Right cardiac atrium (tissue), 5 donors: ENCODE results near the gene SIMC1. TPM values are rescaled to one million over a fixed set of nuclear protein-coding genes. Genes with fewer than 3 reads are reported as not detected.

Source experiments
- ATAC-seq, 2 donors: fragments of 200-7000 bp; cut with Tn5 transposase; one replicate each; pipeline versions ENCODE4 v1.8.0 to v1.9.1; 2020; ENCODE audit warnings: moderate library complexity in 2 of 2, mild to moderate bottlenecking in 1 of 2
- DNase-seq, 3 donors: peaks; one replicate each; pipeline ENCODE4 v3.0.0-alpha.2; 2020
- H3K27ac ChIP-seq: one replicate; pipeline ENCODE4 v1.5.1; 2013; ENCODE audit warnings: mild to moderate bottlenecking, low read length, control low read depth, moderate library complexity
- H3K27me3 ChIP-seq: one replicate; pipeline ENCODE4 v1.6.1; 2013; ENCODE audit not compliant: control insufficient read depth, insufficient read depth
- H3K4me1 ChIP-seq: one replicate; pipeline ENCODE4 v1.6.1; 2013; ENCODE audit warnings: low read length; ENCODE audit not compliant: control insufficient read depth, insufficient read depth
- H3K4me3 ChIP-seq: one replicate; pipeline ENCODE4 v1.5.1; 2013; ENCODE audit warnings: low read length, control low read depth
- H3K9me3 ChIP-seq: one replicate; pipeline ENCODE4 v1.6.1; 2013; ENCODE audit warnings: low read length; ENCODE audit not compliant: control insufficient read depth
- WGBS: extraction: QIAGEN DNeasy Blood & Tissue Kit; methylation state at CpG from one replicate; pipeline ENCODE4 v1.1.7; 2013; 5-methylcytosine and 5-hydroxymethylcytosine counted together
- intact Hi-C, 4 donors: fragments of 100-400 bp; cut with DNase I; formaldehyde crosslinking; loops; one replicate each; pipeline versions ENCODE4 v1.11.0 to v1.14.0; 2022 to 2023
- polyA plus RNA-seq: library from polyadenylated mRNA; stranded (reverse); fragments of 200-250 nt; gene quantifications from one replicate; pipeline ENCODE4 v1.2.3, GENCODE V29; 2013
- total RNA-seq, 4 donors: library from RNA; stranded (reverse); fragmentation: NEBNext Ultra II Directional; extraction: Animal tissue kit (Norgen Biotek cat#: 25700); gene quantifications; one replicate each; pipeline ENCODE4 v1.2.1, GENCODE V29; 2021
- donor health status: healthy with polysubstance abuse.
- donor health status: DM: no; HTN: yes; CAD: no.
- donor health status: DM: no; HTN: no; CAD: no.
- donor health status: DM: no; HTN: yes; CAD: no; lungs with severe emphysema.
- donor health status: DM: yes; HTN: yes; CAD: no.

The SIMC1 gene
- total and polyA plus RNA-seq, 5 donors: 4.0 to 9.7 (median 8.8) TPM

DNA sequence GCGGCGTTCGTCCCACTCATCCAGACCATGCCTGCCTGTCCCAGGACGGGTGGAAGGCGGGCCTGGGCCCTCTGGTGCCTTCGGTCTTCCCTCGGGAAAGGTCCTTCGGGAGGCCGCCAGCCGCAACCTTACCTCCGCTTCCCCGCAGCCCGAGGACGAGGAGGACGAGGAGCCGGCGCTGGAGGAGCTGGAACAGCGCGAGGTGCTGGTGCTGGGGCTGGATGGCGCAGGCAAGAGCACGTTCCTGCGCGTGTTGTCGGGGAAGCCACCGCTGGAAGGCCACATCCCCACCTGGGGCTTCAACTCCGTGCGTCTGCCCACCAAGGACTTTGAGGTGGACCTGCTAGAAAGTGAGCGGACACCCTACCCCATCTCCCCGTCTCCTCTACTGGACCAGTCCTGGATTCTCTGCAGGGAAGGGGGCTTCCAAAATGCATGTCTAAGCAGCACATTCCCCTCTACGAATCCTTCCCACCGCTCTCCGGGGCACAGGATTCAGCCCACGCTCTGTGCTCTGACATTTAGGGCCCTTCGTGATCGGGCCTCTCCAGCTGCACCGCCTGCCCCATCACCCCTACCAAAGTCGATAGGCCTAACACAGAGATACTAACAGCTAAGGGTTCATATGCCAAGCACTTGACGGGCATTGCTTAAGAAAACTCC lies 128.1 kb downstream of the SIMC1 start:
- 46% methylated on average over 38 of the region's 38 CpGs for WGBS
- peak overlapping the region; percentile 40 for H3K4me3 ChIP-seq
- intact Hi-C loops: no loop called here
- H3K4me1 ChIP-seq: peaks cover 3% of the 10 kb centered on the region
- H3K9me3 ChIP-seq: no peaks in the 10 kb centered on the region
- DNase-seq (no peak), ATAC-seq (no peak)
- H3K27ac ChIP-seq: peak overlapping the region; percentile 1
- H3K27me3 ChIP-seq: no peaks in the 10 kb centered on the region

DNA sequence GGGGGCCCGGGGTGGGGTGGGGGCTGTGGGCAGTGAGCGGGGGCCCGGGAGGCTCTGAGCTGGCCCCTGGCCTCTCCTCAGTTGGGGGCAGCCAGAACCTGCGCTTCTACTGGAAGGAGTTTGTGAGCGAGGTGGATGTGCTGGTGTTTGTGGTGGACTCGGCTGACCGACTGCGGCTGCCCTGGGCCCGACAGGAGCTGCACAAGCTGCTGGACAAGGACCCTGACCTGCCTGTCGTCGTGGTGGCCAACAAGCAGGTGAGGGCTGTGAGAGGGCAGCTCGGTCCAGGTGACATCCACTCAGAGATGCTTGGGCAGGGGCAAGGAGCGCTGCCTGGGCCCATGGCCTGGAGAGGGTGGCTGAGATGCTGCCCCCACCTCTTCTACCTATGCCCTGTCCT lies 130.5 kb downstream of the SIMC1 start:
- intact Hi-C loops: no loop called here
- no peaks in the 10 kb centered on the region for H3K27me3 ChIP-seq
- no peak overlapping the region for H3K4me3 ChIP-seq
- H3K9me3 ChIP-seq: no peaks in the 10 kb centered on the region
- H3K4me1 ChIP-seq: peaks cover 11% of the 10 kb centered on the region
- no peak overlapping the region for H3K27ac ChIP-seq
- WGBS: 95% methylated on average over 13 of the region's 13 CpGs
- no peak for DNase-seq
- ATAC-seq: no peak

DNA sequence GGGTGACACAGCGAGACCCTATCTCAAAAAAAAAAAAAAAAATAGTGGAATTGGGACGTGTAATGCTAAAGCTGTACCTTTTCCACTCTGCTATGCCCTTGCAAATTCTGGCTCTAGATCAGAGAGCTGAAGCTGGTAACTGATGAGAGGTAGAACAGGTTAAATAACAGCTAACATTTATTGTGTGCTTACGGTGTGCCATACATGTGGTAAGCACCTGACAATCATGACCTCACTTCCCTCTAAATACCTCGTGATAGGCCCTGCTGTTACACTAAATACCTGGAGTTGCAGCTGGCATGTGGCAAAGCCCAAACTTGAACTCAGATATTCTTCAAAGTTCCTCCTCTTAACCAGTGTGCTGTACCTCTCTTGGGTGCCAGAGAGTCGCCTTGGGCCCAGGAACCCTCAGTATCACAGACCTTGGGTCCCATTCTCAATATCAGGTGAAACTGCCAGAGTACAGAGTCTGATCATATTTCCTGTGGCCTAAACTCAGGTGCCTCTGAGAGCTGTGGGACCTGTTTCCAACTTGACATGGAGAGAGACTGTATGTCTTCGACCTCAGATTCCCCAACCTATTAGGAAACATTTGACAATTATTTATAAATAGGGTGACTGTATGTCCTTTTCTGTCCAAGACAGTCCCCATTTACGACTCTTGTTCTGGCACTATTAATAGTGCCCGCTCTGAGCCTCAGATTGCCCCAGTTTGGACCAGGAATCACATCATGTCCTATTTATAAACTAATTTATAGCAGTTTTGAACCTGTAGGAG lies 131.9 kb downstream of the SIMC1 start:
- Histone ChIP-seq H3K9me3 (no peaks in the 10 kb centered on the region), H3K4me1 (peaks cover 14% of the 10 kb centered on the region), H3K4me3 (no peak overlapping the region), H3K27ac (peak overlapping the region; percentile 85), H3K27me3 (no peaks in the 10 kb centered on the region)
- no peak for ATAC-seq
- intact Hi-C loops: no loop called here
- no peak for DNase-seq
- 79% methylated on average over 8 of the region's 8 CpGs for WGBS

DNA sequence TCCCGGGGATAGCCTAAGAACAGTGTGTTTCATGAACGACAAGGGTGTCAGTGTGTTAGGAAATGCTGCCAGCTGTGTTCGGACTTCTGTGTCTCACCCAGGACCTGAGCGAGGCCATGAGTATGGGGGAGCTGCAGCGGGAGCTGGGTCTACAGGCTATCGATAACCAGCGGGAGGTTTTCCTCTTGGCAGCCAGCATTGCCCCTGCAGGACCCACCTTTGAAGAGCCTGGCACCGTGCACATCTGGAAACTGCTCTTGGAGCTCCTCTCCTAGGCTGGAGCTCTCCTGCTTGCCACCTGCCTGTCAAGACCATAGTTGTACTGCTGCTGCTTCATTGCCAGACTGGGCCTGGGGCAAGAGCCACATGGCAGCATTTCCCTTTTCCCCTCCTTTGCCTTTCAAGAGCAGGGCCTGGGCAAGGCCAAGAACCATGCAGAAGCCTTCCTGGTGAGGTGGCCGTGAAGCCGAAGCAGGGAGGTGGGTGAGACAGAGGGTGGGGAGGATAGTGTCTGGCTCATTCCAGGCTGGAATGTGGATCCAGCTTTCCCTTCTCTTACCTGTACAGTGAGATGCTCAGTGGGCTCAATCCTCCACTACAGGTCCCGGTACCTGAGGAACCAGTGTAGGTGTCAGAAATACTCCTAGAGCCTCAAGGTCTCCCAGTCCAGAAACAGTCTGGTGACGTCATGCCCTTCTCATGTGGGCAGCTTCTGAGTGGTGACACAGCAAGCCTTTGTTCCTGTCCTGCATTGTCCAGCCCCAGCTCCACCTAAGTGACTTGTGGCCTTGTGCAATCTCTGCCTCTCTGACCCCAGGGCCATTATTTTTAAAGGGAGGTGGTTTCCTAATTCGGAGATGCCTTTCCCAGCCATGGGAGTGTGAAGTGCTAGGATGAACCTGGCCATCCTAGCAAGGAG lies 133.7 kb downstream of the SIMC1 start:
- H3K9me3 ChIP-seq: no peaks in the 10 kb centered on the region

DNA sequence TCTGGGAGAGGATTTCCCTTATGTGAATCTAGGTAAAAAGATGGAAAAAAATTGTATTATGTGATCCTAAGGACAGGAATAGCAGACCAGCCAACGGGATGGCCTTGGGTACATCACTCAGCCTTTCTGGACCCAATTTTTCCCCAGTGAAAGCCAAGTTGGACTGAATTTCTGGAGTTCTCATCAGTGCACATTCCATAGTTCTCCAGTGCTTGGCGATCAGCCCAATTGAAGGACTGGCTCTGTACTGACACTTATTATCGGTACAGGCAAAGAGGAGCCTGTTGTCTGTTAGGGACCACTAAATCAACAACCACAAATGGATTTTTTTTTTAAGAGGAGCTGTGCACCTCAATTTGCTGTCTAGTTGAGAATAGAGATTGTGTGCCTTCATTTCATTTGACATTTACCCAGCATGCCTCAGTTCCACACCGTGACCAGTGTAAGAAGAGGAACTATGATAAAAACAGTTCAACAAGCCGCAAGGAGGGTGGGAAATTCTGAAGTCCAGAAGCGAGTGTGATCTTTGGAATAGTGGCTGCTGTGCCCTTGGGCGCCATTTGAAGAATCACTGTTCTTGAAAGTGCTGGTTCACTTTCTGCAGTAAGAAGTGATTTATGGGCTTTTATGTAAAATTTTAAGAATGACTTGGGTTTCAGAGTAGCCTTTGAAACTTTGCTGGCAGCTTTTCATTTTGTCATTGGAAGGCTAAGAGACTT lies 135.0 kb downstream of the SIMC1 start:
- intact Hi-C loops: no loop called here
- Histone ChIP-seq H3K27me3 (no peaks in the 10 kb centered on the region), H3K9me3 (no peaks in the 10 kb centered on the region), H3K27ac (peak overlapping the region; percentile 61), H3K4me1 (peaks cover 11% of the 10 kb centered on the region), H3K4me3 (no peak overlapping the region)
- DNase-seq (peak in 2 of 3 donors; percentile 42 to 83), ATAC-seq (peak; percentile 54 to 75)
- WGBS: 37% methylated on average over 7 of the region's 7 CpGs

More for the DNA sequence above, 133.7 kb downstream of the SIMC1 start:
- Histone ChIP-seq H3K4me1 (peaks cover 11% of the 10 kb centered on the region), H3K27ac (peak overlapping the region; percentile 61), H3K4me3 (no peak overlapping the region), H3K27me3 (no peaks in the 10 kb centered on the region)
- ATAC-seq: peak; percentile 6 to 27
- intact Hi-C loops: no loop called here
- peak in 1 of 3 donors; percentile 53 for DNase-seq
- WGBS: 79% methylated on average over 13 of the region's 13 CpGs

DNA sequence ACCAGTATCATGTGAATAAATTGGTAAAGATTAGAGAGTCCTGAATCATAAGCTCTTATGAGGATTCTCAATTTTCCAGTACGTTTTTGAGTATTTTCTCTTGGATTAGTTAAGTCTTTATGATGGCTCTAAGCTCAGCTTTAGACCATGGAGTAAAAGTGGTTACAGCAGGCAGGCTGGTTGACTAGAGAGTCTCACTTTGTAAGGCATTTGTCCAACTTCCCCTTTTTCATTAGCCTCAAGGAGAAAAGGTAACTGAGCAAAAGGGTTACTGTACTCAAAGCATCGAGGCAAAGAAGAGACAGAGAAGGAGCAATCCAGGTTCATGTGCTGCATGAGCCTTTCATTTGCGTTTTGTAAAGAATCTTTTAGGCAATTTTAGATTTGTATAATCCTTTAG lies 141.7 kb downstream of the SIMC1 start:
- H3K9me3 ChIP-seq: no peaks in the 10 kb centered on the region
- no peaks in the 10 kb centered on the region for H3K4me1 ChIP-seq
- ATAC-seq: no peak
- 83% methylated on average over 3 of the region's 3 CpGs for WGBS
- no peak for DNase-seq
- no peak overlapping the region for H3K4me3 ChIP-seq
- no peaks in the 10 kb centered on the region for H3K27me3 ChIP-seq
- intact Hi-C loops: no loop called here
- H3K27ac ChIP-seq: no peak overlapping the region

DNA sequence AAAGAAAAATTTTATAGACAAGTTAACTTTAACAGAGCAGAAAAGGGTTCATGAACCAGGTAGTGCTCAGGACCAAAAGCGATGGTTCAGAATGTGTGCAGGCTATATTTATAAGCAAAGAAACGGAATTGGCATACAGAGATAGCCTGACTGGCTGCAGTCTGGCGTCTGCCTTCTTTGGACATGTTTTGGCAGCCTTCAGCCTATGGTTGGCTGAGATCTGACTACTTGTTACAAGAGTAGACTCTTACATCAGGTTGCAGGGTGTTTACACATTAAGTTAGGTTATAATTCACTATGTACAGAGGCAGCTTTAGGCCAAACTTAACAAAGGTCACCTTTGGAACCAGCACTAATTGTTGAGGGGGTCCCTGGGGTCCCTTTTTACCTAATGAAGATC lies 143.2 kb downstream of the SIMC1 start:
- intact Hi-C loops: no loop called here
- peak; percentile 65 to 86 for ATAC-seq
- DNase-seq: peak in 2 of 3 donors; percentile 41 to 57

DNA sequence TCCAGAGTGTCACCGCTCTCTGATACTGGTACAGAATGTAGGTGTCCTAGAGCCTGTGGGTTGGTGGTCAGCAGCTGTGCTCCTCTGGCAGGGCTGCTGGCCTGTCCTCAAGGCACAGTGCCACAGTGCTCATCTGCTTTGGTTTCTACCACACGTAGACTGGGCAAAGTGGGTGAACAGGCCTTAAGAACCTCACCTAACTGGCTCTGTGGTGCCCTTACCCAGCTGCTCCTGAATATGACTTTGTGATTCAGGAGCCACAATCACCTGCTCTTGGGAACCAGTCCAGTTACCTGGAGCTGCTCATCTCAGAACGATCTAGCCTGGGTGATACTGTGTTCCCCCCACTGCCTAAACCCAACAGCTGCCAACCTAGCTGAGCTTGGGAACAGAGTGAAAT lies 143.8 kb downstream of the SIMC1 start:
- 80% methylated on average over 3 of the region's 3 CpGs for WGBS
- Histone ChIP-seq H3K9me3 (no peaks in the 10 kb centered on the region), H3K4me1 (no peaks in the 10 kb centered on the region), H3K4me3 (no peak overlapping the region), H3K27me3 (no peaks in the 10 kb centered on the region), H3K27ac (peak overlapping the region; percentile 88)
- no peak for ATAC-seq
- intact Hi-C loops: no loop called here
- no peak for DNase-seq

More for the DNA sequence above, 143.2 kb downstream of the SIMC1 start:
- 47% methylated on average over 3 of the region's 3 CpGs for WGBS
- H3K27ac ChIP-seq: peak overlapping the region; percentile 88
- no peaks in the 10 kb centered on the region for H3K4me1 ChIP-seq
- no peaks in the 10 kb centered on the region for H3K27me3 ChIP-seq
- H3K9me3 ChIP-seq: no peaks in the 10 kb centered on the region
- H3K4me3 ChIP-seq: no peak overlapping the region

DNA sequence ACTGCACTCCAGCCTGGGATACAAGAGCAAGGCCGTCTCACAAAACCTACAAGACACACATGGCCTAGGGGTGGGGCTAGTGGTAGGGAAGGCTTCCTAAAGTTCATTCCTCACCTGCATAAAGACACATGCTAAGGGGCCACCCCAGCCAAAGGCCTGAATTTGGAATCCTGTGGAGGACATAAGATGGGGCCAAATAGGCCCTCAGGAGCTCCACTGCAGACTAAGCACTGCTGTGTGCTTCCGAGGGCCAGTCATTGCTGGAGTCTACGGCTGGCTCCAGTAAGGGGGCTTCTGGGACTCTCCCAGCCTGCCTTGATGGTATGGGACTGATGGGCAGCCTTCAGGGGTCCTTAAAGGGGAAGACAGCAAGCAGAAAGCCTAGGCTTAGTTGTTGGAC lies 144.5 kb downstream of the SIMC1 start:
- H3K4me1 ChIP-seq: peaks cover 2% of the 10 kb centered on the region
- intact Hi-C loops: no loop called here

DNA sequence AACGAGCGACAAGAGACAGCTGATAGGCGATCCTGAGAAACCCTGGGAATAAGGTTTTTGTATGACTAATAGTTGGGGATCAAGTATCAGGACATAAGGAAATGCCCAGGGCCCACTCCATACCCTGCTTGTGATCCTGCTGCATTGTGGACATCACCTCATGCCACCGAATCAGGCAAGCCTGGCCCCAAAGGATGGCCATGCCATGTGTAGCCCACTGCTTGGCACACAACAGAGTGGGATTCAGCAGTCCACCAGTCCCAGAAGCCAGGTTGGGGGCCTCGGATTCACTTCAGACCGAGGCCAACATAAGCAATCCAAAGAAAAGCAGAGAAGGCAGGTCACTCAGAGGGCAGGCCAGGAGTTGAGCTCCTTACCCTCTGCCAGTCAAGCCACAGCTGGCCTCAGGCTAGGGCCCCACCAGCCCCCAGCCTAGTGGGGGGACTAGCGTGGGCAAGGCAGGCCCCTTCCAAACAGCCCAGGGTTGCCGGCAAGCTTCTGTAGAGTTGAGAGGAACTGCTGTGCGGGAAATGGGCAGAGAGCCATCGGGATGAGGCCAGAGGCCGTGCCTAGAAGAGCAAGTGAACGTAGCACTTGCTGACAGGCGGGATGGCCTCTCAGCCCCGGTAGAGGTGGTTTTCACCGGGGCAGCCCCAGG lies 145.2 kb downstream of the SIMC1 start:
- intact Hi-C loops: no loop called here
- Histone ChIP-seq H3K4me1 (peaks cover 2% of the 10 kb centered on the region), H3K9me3 (no peaks in the 10 kb centered on the region), H3K27ac (no peak overlapping the region), H3K4me3 (no peak overlapping the region), H3K27me3 (no peaks in the 10 kb centered on the region)
- peak in 1 of 3 donors; percentile 51 for DNase-seq
- no peak for ATAC-seq
- 78% methylated on average over 15 of the region's 15 CpGs for WGBS

More for the DNA sequence above, 144.5 kb downstream of the SIMC1 start:
- WGBS: 87% methylated on average over 3 of the region's 3 CpGs
- Histone ChIP-seq H3K9me3 (no peaks in the 10 kb centered on the region), H3K27ac (peak overlapping the region; percentile 88), H3K4me3 (no peak overlapping the region), H3K27me3 (no peaks in the 10 kb centered on the region)
- no peak for DNase-seq
- no peak for ATAC-seq
